Measurements from ENCODE around the gene PROSER2. TPM values are rescaled to one million over a fixed set of nuclear protein-coding genes. Genes with fewer than 3 reads are reported as not detected.

Gene PROSER2
- total RNA-seq, 3 donors from 2014 or later (not counting 1 experiment from before 2014, with no cell fraction given), result 0.70 to 1.9 (median 1.1) TPM

DNA sequence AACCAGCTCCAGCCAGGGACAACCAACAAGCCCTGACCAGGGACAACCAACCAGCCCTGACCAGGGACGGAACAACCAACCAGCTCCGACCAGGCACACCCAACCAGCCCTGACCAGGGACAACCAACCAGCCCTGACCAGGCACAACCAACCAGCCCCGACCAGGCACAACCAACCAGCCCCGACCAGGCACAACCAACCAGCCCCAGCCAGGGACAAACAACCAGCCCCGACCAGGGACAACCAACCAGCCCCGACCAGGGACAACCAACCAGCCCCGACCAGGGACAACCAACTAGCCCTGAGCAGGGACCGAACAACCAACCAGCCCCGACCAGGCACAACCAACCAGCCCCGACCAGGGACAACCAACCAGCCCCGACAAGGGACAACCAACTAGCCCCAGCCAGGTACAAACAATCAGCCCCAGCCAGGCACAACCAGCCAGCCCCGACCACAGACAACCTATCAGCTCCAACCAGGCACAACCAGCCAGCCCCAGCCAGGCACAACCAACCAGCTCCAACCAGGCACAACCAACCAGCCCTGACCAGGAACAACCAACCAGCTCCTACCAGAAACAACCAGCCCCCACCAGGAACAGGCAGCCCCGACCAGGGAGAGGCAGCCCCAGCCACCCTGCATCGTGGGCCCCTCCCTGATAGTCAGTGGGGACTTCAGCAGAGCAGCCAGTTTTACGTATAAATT, 56.4 kb downstream of the PROSER2 start:
- no peaks in the 10 kb centered on the region for H3K9me3 Mint-ChIP-seq
- no peak for DNase-seq
- intact Hi-C loops (cut with micrococcal nuclease), result no loop called here
- no peak overlapping the region for H3K4me3 Mint-ChIP-seq
- peaks cover 17% of the 10 kb centered on the region for H3K4me1 ChIP-seq (ENCODE audit: control insufficient read depth, insufficient read depth, low read length)
- no peaks in the 10 kb centered on the region for H3K36me3 ChIP-seq (ENCODE audit: control insufficient read depth, insufficient read depth, low read length)
- no peak for ATAC-seq
- H3K36me3 Mint-ChIP-seq, result no peaks in the 10 kb centered on the region
- H3K4me1 Mint-ChIP-seq, result peaks cover 7 to 15% of the 10 kb centered on the region in 2 donors
- no peaks in the 10 kb centered on the region for H3K27me3 ChIP-seq (ENCODE audit: control insufficient read depth, insufficient read depth, low read length)
- H3K4me3 ChIP-seq (ENCODE audit: low read length), result no peak overlapping the region
- H3K27ac ChIP-seq (ENCODE audit: low read length), result no peak overlapping the region
- no peaks in the 10 kb centered on the region for H3K27me3 Mint-ChIP-seq (ENCODE audit: low read depth in 2 of 2)
- no peaks in the 10 kb centered on the region for H3K9me3 ChIP-seq (ENCODE audit: control insufficient read depth, insufficient read depth, low read length)
- H3K27ac Mint-ChIP-seq, result no peak overlapping the region
- no peak for TF ChIP-seq CTCF (IDR thresholded peaks at IDR 0.05)
- WGBS (ENCODE audit: insufficient coverage), result 90% methylated on average over 15 of the region's 15 CpGs

DNA sequence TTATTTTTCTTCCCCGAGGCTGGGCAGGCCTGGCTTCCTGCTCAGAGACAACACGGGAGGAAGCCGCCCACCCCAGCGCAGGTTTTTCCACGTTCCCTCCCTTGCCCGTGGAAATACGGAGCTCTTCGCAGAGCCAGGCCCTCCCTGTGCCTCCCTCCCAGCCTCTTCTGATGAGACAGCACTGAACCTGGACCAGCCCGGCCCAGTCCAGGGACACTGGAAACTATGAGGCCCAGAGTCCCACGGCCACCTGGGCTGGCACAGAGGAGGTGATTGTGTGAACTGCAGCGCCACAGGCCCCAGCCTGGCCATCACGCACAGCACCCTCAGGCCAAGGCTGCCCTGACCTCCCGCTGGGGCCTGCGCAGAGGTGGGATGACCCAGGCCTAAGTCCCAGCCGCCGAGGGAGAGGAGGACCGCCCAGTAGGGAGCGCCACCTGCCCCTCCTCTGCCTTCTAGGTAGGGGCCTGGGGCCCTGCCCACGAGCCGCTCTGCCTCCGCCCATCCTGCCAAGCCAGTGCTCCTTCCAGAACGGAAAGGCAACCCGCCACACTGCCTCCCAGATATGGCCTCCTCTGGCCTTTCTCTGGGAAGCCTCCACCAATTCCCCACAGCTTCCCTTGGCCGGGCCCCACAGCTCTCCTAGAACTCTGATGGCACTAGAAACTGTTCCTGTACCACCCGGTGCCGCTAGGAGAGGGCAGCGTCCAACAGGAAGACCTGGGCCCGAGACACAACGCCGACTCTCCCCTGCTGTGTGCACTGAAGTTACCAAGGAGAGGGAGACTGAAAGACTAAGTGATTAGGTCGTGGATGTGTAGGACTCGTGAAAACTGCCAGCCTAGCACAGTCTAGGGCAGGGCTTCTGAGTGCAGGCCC, 57.2 kb downstream of the PROSER2 start:
- H3K27me3 Mint-ChIP-seq (ENCODE audit: low read depth in 2 of 2), result no peaks in the 10 kb centered on the region
- Histone ChIP-seq H3K27me3 (ENCODE audit: control insufficient read depth, insufficient read depth, low read length) (no peaks in the 10 kb centered on the region), H3K9me3 (ENCODE audit: control insufficient read depth, insufficient read depth, low read length) (no peaks in the 10 kb centered on the region), H3K4me3 (ENCODE audit: low read length) (no peak overlapping the region), H3K27ac (ENCODE audit: low read length) (no peak overlapping the region), H3K4me1 (ENCODE audit: control insufficient read depth, insufficient read depth, low read length) (peaks cover 9% of the 10 kb centered on the region), H3K36me3 (ENCODE audit: control insufficient read depth, insufficient read depth, low read length) (no peaks in the 10 kb centered on the region)
- H3K9me3 Mint-ChIP-seq, result no peaks in the 10 kb centered on the region
- no peak for TF ChIP-seq CTCF (IDR thresholded peaks at IDR 0.05)
- WGBS (ENCODE audit: insufficient coverage), result 96% methylated on average over 32 of the region's 32 CpGs
- peaks cover 7 to 8% of the 10 kb centered on the region in 2 donors for H3K4me1 Mint-ChIP-seq
- H3K4me3 Mint-ChIP-seq, result no peak overlapping the region
- DNase-seq (no peak), ATAC-seq (no peak)
- intact Hi-C loops (cut with micrococcal nuclease), result no loop called here
- H3K27ac Mint-ChIP-seq, result no peak overlapping the region
- H3K36me3 Mint-ChIP-seq, result no peaks in the 10 kb centered on the region

- Mint-ChIP-seq H3K9me3 (no peaks in the 10 kb centered on the region), H3K27ac (no peak overlapping the region)
- peak in 1 of 3 donors; percentile 21 for ATAC-seq
Observed at GRCh38 chr10:11881030-11881476, 57.9 kb downstream of the PROSER2 start.

More at GRCh38 chr10:11881030-11881476, 57.9 kb downstream of the PROSER2 start:
- no peaks in the 10 kb centered on the region for H3K9me3 ChIP-seq (ENCODE audit: control insufficient read depth, insufficient read depth, low read length)
- H3K4me3 ChIP-seq (ENCODE audit: low read length), result no peak overlapping the region
- no peak overlapping the region for H3K27ac ChIP-seq (ENCODE audit: low read length)
- 93% methylated on average over 11 of the region's 11 CpGs for WGBS (ENCODE audit: insufficient coverage)
- no peak for DNase-seq
- TF ChIP-seq CTCF (IDR thresholded peaks at IDR 0.05), result no peak
- peaks cover 8% of the 10 kb centered on the region for H3K4me1 ChIP-seq (ENCODE audit: control insufficient read depth, insufficient read depth, low read length)
- no peak overlapping the region for H3K4me3 Mint-ChIP-seq
- no peaks in the 10 kb centered on the region for H3K27me3 Mint-ChIP-seq (ENCODE audit: low read depth in 2 of 2)
- H3K36me3 ChIP-seq (ENCODE audit: control insufficient read depth, insufficient read depth, low read length), result no peaks in the 10 kb centered on the region
- H3K27me3 ChIP-seq (ENCODE audit: control insufficient read depth, insufficient read depth, low read length), result no peaks in the 10 kb centered on the region
- intact Hi-C loops (cut with micrococcal nuclease), result no loop called here
- no peaks in the 10 kb centered on the region for H3K36me3 Mint-ChIP-seq
- peaks cover 7 to 8% of the 10 kb centered on the region in 2 donors for H3K4me1 Mint-ChIP-seq
